ENCODE results near the gene ANKS6.
A peak's percentile ranks its signal among the peaks of the same experiment; 100 is the strongest.

The ANKS6 gene

DNA sequence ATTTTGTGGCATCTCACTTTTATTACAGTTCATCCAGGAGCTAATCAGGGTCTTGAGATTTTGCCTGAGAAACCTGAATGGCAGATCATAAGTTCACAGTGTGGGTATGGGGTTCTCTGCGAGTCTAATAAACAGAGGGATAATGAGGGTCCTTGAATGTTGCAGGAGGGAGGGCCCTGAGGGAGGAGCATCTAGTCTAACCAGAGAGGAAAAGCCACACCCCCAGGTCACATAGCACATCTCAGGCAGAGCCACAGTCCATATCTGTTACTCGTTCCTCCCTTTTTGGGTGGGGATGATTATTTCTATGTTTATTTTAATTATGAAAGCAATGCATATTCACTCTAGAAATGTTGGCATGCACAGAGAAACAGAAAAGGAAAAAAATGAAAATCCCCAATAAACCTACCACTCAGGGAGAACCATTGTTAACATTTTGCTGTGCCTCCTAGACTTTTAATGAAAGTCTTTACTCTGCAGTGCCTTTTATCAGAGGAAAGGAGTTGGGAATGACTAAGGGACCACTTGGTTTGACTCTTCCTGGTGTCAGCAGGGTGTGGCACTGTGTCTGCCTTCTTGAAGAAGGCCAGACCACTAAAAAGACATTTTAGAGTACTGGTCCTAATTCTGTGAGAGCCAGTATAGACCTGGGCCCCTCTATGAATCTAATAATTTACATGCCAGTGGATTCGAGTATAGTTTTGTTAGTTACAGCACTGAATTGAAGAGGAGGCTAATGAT lies 13.9 kb upstream of the ANKS6 start:
- Histone ChIP-seq H3K27me3 (ENCODE audit: control insufficient read depth, insufficient read depth, low read length) (peaks cover 44% of the 10 kb centered on the region), H3K9me3 (replicated peaks; ENCODE audit: low read length) (no peaks in the 10 kb centered on the region), H3K9ac (ENCODE audit: low read depth, low read length) (no peak overlapping the region), H3K4me3 (ENCODE audit: low read length) (no peak overlapping the region), H3K36me3 (ENCODE audit: insufficient read depth, low read length) (no peaks in the 10 kb centered on the region), H3K4me2 (ENCODE audit: low read length) (no peak overlapping the region), H3K4me1 (ENCODE audit: control insufficient read depth, insufficient read depth, low read length) (peaks cover 22% of the 10 kb centered on the region)

DNA sequence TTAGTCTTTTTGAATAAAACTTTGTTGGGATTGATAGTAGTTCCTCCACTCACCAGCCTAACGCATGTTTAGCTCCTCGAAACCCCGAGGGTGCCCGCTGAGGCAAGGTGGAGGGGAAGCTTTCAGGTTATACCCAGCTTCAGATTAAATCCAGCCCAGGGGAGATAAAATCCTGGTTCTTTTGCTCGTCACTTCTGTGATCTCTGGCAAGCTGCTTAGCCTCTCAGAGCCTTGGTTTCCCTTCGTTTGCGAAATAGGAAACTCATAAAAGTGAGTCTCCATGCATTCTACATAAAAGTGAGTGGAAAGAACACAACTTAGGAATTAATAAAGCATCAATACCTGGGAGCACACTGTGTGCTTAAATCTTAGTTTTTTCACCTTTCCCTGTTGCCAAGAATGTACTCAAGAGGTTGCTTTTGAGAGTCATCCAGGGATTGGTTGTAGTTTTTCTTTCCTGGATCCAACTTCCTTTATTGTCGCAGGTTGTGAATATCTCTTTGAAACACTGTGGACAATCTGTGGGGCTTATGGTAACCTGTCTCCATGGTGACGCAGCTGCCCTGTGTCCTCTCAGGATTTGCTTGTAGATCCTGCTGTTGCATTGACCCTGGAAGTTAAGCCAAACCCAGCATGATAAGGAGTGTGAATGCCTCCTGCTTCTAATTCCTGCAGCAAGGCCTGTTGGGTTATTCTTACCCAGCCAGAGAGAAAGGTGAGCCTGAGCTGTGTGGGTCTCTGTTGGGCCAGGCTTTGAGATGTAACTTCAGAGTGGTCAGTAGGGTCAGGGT lies 13.2 kb upstream of the ANKS6 start:
- H3K9ac ChIP-seq (ENCODE audit: low read depth, low read length): no peak overlapping the region
- H3K4me1 ChIP-seq (ENCODE audit: control insufficient read depth, insufficient read depth, low read length): peaks cover 22% of the 10 kb centered on the region
- no peak overlapping the region for H3K4me3 ChIP-seq (ENCODE audit: low read length)

DNA sequence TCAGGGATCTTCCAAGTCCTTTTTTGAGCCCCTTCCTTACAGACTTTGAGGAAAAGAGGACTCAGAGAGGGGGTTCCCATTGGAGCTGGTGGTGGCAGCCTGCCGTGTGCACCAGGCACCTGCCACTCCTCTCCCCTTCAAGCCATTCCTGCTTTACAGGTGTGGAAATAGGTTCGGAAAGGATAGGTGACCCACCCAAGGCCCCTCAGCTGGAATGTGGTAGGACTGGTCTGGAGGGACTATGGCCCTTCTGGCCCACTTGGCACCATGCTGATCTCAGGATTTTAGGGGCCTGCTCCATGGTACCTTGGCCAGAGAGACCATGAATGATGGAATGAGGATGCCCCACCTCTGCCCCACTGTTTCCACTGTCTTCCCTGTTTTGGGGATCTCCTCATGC lies 12.5 kb upstream of the ANKS6 start:
- Histone ChIP-seq H3K4me3 (ENCODE audit: low read length) (no peak overlapping the region), H3K4me2 (ENCODE audit: low read length) (no peak overlapping the region), H3K9me3 (replicated peaks; ENCODE audit: low read length) (no peaks in the 10 kb centered on the region), H3K27me3 (ENCODE audit: control insufficient read depth, insufficient read depth, low read length) (peaks cover 54% of the 10 kb centered on the region), H3K9ac (ENCODE audit: low read depth, low read length) (no peak overlapping the region), H3K36me3 (ENCODE audit: insufficient read depth, low read length) (no peaks in the 10 kb centered on the region), H3K4me1 (ENCODE audit: control insufficient read depth, insufficient read depth, low read length) (peaks cover 22% of the 10 kb centered on the region)

More for the DNA sequence above, 13.2 kb upstream of the ANKS6 start:
- H3K27me3 ChIP-seq (ENCODE audit: control insufficient read depth, insufficient read depth, low read length): peaks cover 48% of the 10 kb centered on the region
- H3K9me3 ChIP-seq (replicated peaks; ENCODE audit: low read length): no peaks in the 10 kb centered on the region
- no peak overlapping the region for H3K4me2 ChIP-seq (ENCODE audit: low read length)
- no peaks in the 10 kb centered on the region for H3K36me3 ChIP-seq (ENCODE audit: insufficient read depth, low read length)

DNA sequence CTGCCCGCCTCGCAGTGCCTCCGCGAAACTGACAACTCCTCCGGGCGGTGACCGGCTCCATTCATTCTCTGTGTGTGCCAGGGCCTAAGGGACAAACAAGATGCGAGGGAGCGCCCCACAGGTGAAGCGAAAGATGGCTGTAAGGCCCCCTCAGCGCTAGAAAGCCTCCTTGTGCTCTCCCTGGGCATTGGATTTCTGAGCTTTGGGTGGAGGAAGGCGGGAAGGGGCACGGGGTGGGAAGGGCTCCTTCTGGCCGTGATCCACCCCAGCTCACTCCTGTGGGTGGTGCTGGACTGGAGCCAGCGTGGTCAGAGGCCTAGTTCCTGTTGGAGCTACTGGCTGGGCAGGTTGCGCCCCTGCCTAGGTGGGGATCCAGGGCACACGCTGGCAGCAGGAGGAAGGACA lies 12.1 kb upstream of the ANKS6 start:
- H3K9me3 ChIP-seq (replicated peaks; ENCODE audit: low read length): no peaks in the 10 kb centered on the region
- H3K4me3 ChIP-seq (ENCODE audit: low read length): no peak overlapping the region
- peak overlapping the region; percentile 89 for H3K4me2 ChIP-seq (ENCODE audit: low read length)
- H3K27me3 ChIP-seq (ENCODE audit: control insufficient read depth, insufficient read depth, low read length): peaks cover 58% of the 10 kb centered on the region
- peaks cover 22% of the 10 kb centered on the region for H3K4me1 ChIP-seq (ENCODE audit: control insufficient read depth, insufficient read depth, low read length)
- H3K36me3 ChIP-seq (ENCODE audit: insufficient read depth, low read length): no peaks in the 10 kb centered on the region
- no peak overlapping the region for H3K9ac ChIP-seq (ENCODE audit: low read depth, low read length)

DNA sequence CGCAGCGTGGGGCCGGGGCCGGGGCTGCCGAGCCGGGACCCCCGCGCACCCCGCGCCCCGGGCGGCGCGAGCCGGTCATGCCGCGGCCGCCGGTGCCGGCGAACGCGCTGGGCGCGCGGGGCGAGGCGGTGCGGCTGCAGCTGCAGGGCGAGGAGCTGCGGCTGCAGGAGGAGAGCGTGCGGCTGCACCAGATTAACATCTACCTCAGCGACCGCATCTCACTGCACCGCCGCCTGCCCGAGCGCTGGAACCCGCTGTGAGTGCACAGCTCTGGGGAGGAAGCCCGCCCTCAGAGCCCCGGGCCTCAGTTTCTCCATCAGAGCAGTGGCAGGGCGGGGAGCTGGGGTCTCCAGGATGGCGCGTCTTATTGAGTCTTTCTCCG lies 11.4 kb upstream of the ANKS6 start:
- Histone ChIP-seq H3K9me3 (replicated peaks; ENCODE audit: low read length) (no peaks in the 10 kb centered on the region), H3K4me2 (ENCODE audit: low read length) (peak overlapping the region; percentile 89), H3K27me3 (ENCODE audit: control insufficient read depth, insufficient read depth, low read length) (peaks cover 62% of the 10 kb centered on the region), H3K36me3 (ENCODE audit: insufficient read depth, low read length) (no peaks in the 10 kb centered on the region), H3K4me1 (ENCODE audit: control insufficient read depth, insufficient read depth, low read length) (peaks cover 22% of the 10 kb centered on the region), H3K9ac (ENCODE audit: low read depth, low read length) (no peak overlapping the region), H3K4me3 (ENCODE audit: low read length) (peak overlapping the region; percentile 65)

DNA sequence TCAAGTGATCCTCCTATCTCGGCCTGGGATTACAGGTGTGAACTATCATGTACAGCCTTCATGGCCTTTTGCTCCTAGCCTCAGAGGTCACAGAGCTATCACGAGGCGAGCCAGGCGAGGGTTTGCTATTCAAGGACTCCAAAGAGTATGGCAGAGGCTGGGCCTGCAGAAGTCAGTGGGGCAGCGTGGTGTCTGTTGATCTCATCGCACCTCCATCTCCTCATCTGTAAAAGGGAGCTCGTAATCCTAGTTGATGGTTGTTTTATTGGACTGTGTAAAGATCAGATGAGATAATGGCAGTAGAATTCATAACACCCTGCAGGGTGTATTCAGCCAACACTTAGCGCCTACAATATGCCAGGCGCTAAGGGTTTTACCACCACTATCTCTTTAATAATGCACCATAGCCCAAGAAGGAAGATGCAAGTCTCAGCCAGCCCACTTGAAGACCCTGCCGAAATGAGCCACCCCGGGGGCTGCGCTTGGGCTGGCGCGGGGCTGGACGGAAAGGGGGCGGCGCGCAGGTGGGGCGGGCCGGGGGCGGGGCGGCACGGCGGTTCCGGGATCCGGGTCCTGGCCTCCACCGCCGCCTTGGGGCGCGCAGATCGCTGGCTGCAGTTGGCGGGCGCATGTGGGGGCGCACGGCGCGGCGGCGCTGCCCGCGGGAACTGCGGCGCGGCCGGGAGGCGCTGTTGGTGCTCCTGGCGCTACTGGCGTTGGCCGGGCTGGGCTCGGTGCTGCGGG lies 10.9 kb upstream of the ANKS6 start, which contains the start of gene GALNT12:
GALNT12 (plus strand) TSS at position 601 of the 744 bp plus-strand sequence; CDS start at position 630, 29 bp downstream.
- Histone ChIP-seq H3K4me3 (ENCODE audit: low read length) (peak within 1 kb of the TSS; percentile 65), H3K4me1 (ENCODE audit: control insufficient read depth, insufficient read depth, low read length) (peaks cover 22% of the 10 kb centered on the region), H3K27me3 (ENCODE audit: control insufficient read depth, insufficient read depth, low read length) (peaks cover 63% of the 10 kb centered on the region), H3K9ac (ENCODE audit: low read depth, low read length) (no peak within 1 kb of the TSS), H3K4me2 (ENCODE audit: low read length) (peak within 1 kb of the TSS; percentile 89), H3K9me3 (replicated peaks; ENCODE audit: low read length) (no peaks in the 10 kb centered on the region), H3K36me3 (ENCODE audit: insufficient read depth, low read length) (no peaks in the 10 kb centered on the region)

DNA sequence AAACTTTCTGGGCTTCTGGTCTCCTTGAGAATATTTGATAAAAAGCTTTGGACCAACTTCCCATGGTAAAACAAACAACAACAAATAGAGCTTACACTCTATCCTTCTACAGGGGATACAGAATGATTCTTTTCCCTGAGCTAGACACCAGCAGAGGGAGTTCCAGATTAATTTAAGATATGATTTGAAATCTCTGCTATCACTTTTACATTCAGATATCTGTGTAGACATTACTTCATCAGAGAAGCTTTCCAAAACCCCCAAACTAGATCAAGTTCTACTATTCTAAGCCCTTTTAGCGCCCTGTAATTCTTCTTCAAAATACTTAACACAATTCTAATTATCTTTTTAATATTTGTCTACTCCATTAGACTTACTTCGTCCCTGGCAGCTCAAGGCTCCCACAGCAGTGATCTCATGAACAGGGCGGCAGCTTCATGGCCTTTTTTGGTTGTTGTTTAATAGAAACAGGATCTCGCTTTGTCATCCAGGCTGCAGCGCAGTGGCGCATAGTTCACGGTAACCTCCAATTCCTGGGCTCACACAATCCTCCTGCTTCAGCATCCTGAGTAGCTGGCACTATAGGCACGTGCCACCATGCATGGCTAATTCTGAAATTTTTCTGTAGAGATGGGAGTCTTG lies 10.2 kb upstream of the ANKS6 start:
- H3K9me3 ChIP-seq (replicated peaks; ENCODE audit: low read length): no peaks in the 10 kb centered on the region
- H3K36me3 ChIP-seq (ENCODE audit: insufficient read depth, low read length): no peaks in the 10 kb centered on the region
- no peak overlapping the region for H3K9ac ChIP-seq (ENCODE audit: low read depth, low read length)
- H3K4me2 ChIP-seq (ENCODE audit: low read length): no peak overlapping the region
- H3K27me3 ChIP-seq (ENCODE audit: control insufficient read depth, insufficient read depth, low read length): peaks cover 71% of the 10 kb centered on the region
- no peak overlapping the region for H3K4me3 ChIP-seq (ENCODE audit: low read length)
- peaks cover 22% of the 10 kb centered on the region for H3K4me1 ChIP-seq (ENCODE audit: control insufficient read depth, insufficient read depth, low read length)

DNA sequence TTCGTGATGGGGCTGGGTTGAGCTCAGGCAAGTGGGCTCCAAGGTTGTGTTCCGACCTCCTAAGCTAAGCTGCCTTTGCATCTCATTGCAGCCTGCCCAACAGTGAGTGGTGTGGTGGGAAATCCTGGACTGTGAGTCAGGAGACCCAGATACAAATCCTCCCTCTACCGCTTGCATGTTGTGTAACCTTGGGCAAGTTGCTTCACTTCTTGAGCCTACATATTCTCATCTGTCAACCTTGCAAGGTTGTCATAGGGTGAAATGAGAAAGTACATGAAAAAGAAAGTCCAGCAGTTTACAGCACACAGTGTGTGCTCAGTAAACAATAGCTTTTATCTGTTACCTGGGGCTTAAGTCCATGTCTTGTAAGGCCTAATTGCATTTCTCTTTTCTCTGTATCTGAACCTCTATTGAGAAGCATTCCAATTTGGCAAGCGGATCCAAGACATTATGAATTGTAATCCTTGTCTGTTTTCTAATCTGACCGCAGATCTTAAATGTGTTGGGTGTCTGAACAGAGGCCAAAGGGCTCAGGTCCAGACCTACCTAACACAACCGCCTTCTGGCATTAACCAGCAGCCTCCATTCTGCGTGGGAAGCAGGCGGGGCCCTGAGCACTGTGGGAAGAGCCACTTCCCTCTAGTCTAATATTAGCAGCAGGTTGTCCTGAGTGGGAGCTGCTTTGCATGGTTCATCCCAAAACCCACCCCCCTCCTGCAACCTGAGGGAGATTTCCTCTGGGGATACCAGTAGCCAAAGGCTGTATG lies 9.3 kb upstream of the ANKS6 start:
- peaks cover 16% of the 10 kb centered on the region for H3K4me1 ChIP-seq (ENCODE audit: control insufficient read depth, insufficient read depth, low read length)
- no peaks in the 10 kb centered on the region for H3K36me3 ChIP-seq (ENCODE audit: insufficient read depth, low read length)
- H3K27me3 ChIP-seq (ENCODE audit: control insufficient read depth, insufficient read depth, low read length): peaks cover 71% of the 10 kb centered on the region
- no peaks in the 10 kb centered on the region for H3K9me3 ChIP-seq (replicated peaks; ENCODE audit: low read length)
- H3K4me2 ChIP-seq (ENCODE audit: low read length): no peak overlapping the region
- H3K9ac ChIP-seq (ENCODE audit: low read depth, low read length): no peak overlapping the region
- H3K4me3 ChIP-seq (ENCODE audit: low read length): no peak overlapping the region

DNA sequence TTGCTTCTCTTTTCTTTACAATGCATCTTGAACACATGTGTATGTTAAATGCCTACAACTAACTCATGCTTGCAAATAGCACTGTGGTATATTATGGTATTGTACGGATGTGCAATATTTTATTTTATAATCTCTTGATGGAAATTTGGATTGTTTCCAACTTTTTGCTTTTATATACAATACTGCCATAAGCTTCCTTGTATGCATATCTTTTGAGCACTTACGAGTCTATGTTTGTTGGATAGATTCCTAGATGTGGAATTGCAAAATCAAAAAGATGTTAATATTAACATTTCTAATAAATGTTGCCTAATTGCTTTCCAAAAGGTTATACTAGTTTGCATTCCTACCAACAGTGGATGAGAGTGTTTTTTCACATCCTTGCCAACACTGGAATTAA lies 7.7 kb upstream of the ANKS6 start:
- peaks cover 67% of the 10 kb centered on the region for H3K27me3 ChIP-seq (ENCODE audit: control insufficient read depth, insufficient read depth, low read length)
- no peak overlapping the region for H3K4me3 ChIP-seq (ENCODE audit: low read length)

DNA sequence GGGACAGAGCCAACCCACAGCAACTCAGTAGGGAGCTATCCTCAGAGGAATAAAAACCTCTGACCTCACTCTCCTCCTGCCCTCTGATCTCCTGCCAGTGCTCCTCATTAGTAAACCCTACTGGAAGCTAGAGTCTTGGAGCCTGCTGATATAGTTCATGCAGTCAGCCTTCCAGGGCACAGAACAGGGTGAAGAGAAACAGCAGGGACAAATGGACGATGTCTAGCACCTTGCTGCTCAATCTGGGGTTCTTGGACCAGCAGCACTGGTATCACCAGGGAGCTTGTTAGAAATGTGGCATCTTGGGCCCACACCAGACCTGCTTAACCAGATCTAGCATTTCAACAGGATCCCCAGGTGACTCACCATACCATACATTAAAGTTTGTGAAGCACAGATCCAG lies 5.6 kb upstream of the ANKS6 start:
- H3K9ac ChIP-seq (ENCODE audit: low read depth, low read length): no peak overlapping the region

More for the DNA sequence above, 7.7 kb upstream of the ANKS6 start:
- no peak overlapping the region for H3K4me2 ChIP-seq (ENCODE audit: low read length)
- H3K9me3 ChIP-seq (replicated peaks; ENCODE audit: low read length): no peaks in the 10 kb centered on the region
- H3K36me3 ChIP-seq (ENCODE audit: insufficient read depth, low read length): no peaks in the 10 kb centered on the region
- H3K9ac ChIP-seq (ENCODE audit: low read depth, low read length): no peak overlapping the region
- peaks cover 6% of the 10 kb centered on the region for H3K4me1 ChIP-seq (ENCODE audit: control insufficient read depth, insufficient read depth, low read length)

More for the DNA sequence above, 5.6 kb upstream of the ANKS6 start:
- no peak overlapping the region for H3K4me2 ChIP-seq (ENCODE audit: low read length)
- H3K27me3 ChIP-seq (ENCODE audit: control insufficient read depth, insufficient read depth, low read length): peaks cover 55% of the 10 kb centered on the region
- no peaks in the 10 kb centered on the region for H3K9me3 ChIP-seq (replicated peaks; ENCODE audit: low read length)
- no peak overlapping the region for H3K4me3 ChIP-seq (ENCODE audit: low read length)
- no peaks in the 10 kb centered on the region for H3K36me3 ChIP-seq (ENCODE audit: insufficient read depth, low read length)
- H3K4me1 ChIP-seq (ENCODE audit: control insufficient read depth, insufficient read depth, low read length): no peaks in the 10 kb centered on the region

Measured in skeletal muscle satellite cell (primary cell).